Small intestine (tissue), 7 donors: ENCODE data around the gene SORBS1. TPM values are rescaled to one million over a fixed set of nuclear protein-coding genes. Genes with fewer than 3 reads are reported as not detected.
"Not testable (repeated sequence)": the region's sequence is repeated elsewhere in the genome, so short reads cannot be mapped to it uniquely, and the experiment has no call there.

Experiments used
- DNase-seq, 2 donors: peaks; one replicate each; pipeline versions ENCODE4 v3.0.0 to v3.0.0-alpha.2; 2013
- FAIRE-seq: peaks from 2 replicates; lab custom pipeline; 2012; peaks lifted over from hg19 to GRCh38; lab: Jason Lieb, UNC
- H3K27ac ChIP-seq, 3 donors: one replicate each; pipeline ENCODE4 v1.5.1; 2013; ENCODE audit warnings: low read length in 2 of 3, mild to moderate bottlenecking in 2 of 3, control low read depth in 1 of 3, inconsistent platforms in 1 of 3, low read depth in 1 of 3, moderate library complexity in 1 of 3
- H3K27me3 ChIP-seq, 3 donors: one replicate each; pipeline ENCODE4 v1.6.1; 2013; ENCODE audit warnings: low read length in 3 of 3, inconsistent platforms in 1 of 3; ENCODE audit not compliant: control insufficient read depth in 3 of 3, insufficient read depth in 3 of 3
- H3K36me3 ChIP-seq, 3 donors: one replicate each; pipeline ENCODE4 v1.6.1; 2013; ENCODE audit warnings: low read length in 3 of 3, inconsistent platforms in 1 of 3, low read depth in 1 of 3, mild to moderate bottlenecking in 1 of 3, moderate library complexity in 1 of 3; ENCODE audit not compliant: control insufficient read depth in 3 of 3, insufficient read depth in 2 of 3
- H3K4me1 ChIP-seq, 3 donors: one replicate each; pipeline ENCODE4 v1.6.1; 2013; ENCODE audit warnings: low read length in 2 of 3, inconsistent platforms in 1 of 3, low read depth in 1 of 3, mild to moderate bottlenecking in 1 of 3, moderate library complexity in 1 of 3; ENCODE audit not compliant: control insufficient read depth in 3 of 3, insufficient read depth in 2 of 3
- H3K4me3 ChIP-seq, 3 donors: one replicate each; pipeline ENCODE4 v1.5.1; 2013; ENCODE audit warnings: low read length in 3 of 3, control low read depth in 1 of 3, inconsistent platforms in 1 of 3, low read depth in 1 of 3, mild to moderate bottlenecking in 1 of 3, moderate library complexity in 1 of 3
- H3K9me3 ChIP-seq, 2 donors: one replicate each; pipeline ENCODE4 v1.6.1; 2013; ENCODE audit warnings: low read depth in 1 of 2, low read length in 1 of 2; ENCODE audit not compliant: control insufficient read depth in 2 of 2, insufficient read depth in 1 of 2
- WGBS, 3 donors: extraction: QIAGEN DNeasy Blood & Tissue Kit; methylation state at CpG; one replicate each; pipeline ENCODE4 v1.1.7; 2013; 5-methylcytosine and 5-hydroxymethylcytosine counted together
- polyA plus RNA-seq, 4 donors: library from polyadenylated mRNA; stranded (reverse) in 3 of 4; unstranded in 1 of 4; fragments of 200-250 nt in 3 of 4; fragments of 120-200 nt in 1 of 4; gene quantifications; one replicate each; pipeline versions ENCODE4 v1.2.1 to v1.2.3, GENCODE V29; 2013
- donor health status: healthy with polysubstance abuse.
- donor health status: control.
- donor health status: control.
- donor health status: Bipolar disorder and iron deficiency.
- donor health status: healthy.

SORBS1 gene
- polyA plus RNA-seq, 4 donors, result 4.9 to 35.5 (median 20.1) TPM

DNA sequence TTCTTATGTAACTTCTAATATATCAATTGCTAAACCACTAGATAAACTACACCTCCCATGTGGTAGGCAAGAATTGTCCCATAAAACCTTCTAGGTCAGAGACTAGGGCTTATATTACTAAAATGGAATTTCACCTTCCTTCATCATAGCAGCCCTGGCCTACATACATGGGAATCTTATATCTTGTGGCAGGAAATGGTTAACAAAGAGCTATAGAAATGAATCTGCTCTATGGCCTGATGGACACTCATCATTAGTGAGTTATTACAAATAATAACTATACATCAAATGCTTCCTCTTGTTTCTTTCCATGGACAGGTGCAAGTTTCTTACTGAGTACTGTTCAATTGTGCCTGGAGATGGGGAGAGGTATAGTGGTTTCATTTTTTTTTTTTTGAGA, 208.0 kb downstream of the SORBS1 start:
- Histone ChIP-seq H3K27me3 (no peaks in the 10 kb centered on the region), H3K27ac (no peak overlapping the region), H3K4me1 (no peaks in the 10 kb centered on the region), H3K9me3 (no peaks in the 10 kb centered on the region), H3K4me3 (no peak overlapping the region), H3K36me3 (peaks cover 0 to 39% (median 0%) of the 10 kb centered on the region in 3 donors)
- FAIRE-seq, result no peak
- no peak for DNase-seq

DNA sequence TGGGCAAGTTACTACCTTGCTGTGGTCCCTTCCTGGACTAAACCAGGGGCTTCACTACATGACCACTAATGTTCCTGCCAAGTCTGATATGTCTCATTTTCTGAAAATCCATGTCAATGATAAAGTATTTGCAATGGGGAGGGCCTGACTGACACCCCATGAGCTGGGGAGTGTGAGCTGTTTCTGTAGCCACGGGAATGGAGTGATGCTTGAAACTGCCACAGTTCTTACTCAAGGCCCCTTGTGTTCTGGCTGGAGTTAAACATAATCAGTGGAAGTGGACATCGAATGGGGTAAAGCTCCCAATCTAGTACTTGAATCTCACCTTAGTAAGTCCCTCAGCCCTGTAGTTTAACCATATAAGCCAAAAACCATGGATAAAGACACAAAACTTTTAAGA, 208.5 kb downstream of the SORBS1 start:
- Histone ChIP-seq H3K36me3 (peaks cover 0 to 36% (median 0%) of the 10 kb centered on the region in 3 donors), H3K27ac (peak overlapping the region in 1 of 3 donors; percentile 8), H3K4me1 (no peaks in the 10 kb centered on the region), H3K4me3 (no peak overlapping the region), H3K9me3 (no peaks in the 10 kb centered on the region), H3K27me3 (no peaks in the 10 kb centered on the region)
- FAIRE-seq (no peak), DNase-seq (no peak)
- 80 to 94% (median 88%) methylated on average over 2 of the region's 2 CpGs for WGBS, 3 donors

DNA sequence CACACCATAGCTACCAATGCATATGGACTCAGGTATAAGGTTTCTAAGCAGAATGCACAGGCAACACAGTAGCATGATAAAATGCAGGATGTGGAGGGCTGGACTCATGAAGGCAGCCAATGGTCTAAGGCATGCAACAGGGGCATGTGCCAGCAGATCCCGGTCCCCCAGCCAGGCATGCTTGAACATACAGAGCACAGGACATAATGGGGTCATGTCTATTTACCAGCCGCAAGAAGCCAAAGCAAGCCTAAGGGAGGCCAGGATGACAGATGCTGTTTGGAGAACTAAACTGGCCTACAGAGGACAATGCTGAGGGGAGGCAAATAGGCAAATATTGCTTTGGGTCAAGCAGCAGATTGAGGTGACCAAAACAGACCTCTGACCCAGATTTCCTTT, 210.3 kb downstream of the SORBS1 start:
- DNase-seq (no peak), FAIRE-seq (no peak)
- no peaks in the 10 kb centered on the region for H3K27me3 ChIP-seq
- H3K4me3 ChIP-seq, result no peak overlapping the region
- 60 to 87% (median 85%) methylated on average over 2 of the region's 2 CpGs for WGBS, 3 donors
- no peaks in the 10 kb centered on the region for H3K9me3 ChIP-seq
- peak overlapping the region in 1 of 3 donors; percentile 2 for H3K27ac ChIP-seq
- H3K4me1 ChIP-seq, result no peaks in the 10 kb centered on the region
- peaks cover 0 to 23% (median 0%) of the 10 kb centered on the region in 3 donors for H3K36me3 ChIP-seq

GRCh38 chr10:95350219-95350829, 210.8 kb downstream of the SORBS1 start:
- DNase-seq (no peak), FAIRE-seq (no peak)
- H3K36me3 ChIP-seq, result peaks cover 0 to 18% (median 0%) of the 10 kb centered on the region in 3 donors
- no peak overlapping the region for H3K4me3 ChIP-seq
- no peaks in the 10 kb centered on the region for H3K27me3 ChIP-seq
- peak overlapping the region in 1 of 3 donors; percentile 19 for H3K27ac ChIP-seq
- no peaks in the 10 kb centered on the region for H3K4me1 ChIP-seq
- no peaks in the 10 kb centered on the region for H3K9me3 ChIP-seq
- 59 to 78% (median 64%) methylated on average over 6 of the region's 6 CpGs for WGBS, 3 donors

GRCh38 chr10:95347402-95347766, 213.8 kb downstream of the SORBS1 start:
- not testable (repeated sequence) for H3K4me1 ChIP-seq, H3K4me3 ChIP-seq, FAIRE-seq, H3K27me3 ChIP-seq, H3K9me3 ChIP-seq, DNase-seq, H3K27ac ChIP-seq
- H3K36me3 ChIP-seq, result peaks cover 0 to 17% (median 0%) of the 10 kb centered on the region in 3 donors
- WGBS, 3 donors, result 92 to 95% (median 93%) methylated on average over 7 of the region's 7 CpGs

DNA sequence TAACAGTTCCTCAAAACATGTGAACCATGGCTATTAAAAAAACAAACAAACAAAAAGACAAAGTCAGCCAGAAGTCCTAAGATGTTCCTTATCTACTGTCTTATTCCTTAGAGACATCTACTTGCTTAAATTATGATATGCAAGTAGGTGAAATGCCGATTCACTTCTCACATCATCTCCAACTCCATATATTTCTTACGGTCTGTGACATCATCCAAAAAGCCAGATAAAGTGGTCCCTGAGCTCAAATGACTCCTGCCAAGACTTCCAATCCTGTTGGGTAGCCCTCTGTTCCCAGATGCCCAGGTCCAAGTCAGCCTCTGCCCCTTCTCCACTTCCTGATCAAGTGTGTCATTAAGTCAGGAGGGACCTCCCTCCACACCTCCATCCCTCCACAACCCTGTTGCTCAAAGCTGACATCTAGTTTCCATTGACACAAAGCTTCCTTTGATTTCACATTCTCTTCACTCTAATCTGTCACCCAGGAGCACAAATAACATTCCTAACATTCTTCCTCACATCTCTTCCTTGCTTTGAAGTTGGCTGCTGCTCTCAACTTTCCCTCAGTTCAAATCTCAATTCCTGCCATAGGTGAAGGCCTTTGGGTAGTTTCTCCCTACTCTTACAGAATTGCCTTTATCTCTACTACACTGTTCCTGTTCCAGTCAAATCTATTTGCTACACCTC, 214.3 kb downstream of the SORBS1 start:
- Histone ChIP-seq H3K4me1 (no peaks in the 10 kb centered on the region), H3K9me3 (no peaks in the 10 kb centered on the region), H3K36me3 (peaks cover 0 to 17% (median 0%) of the 10 kb centered on the region in 3 donors), H3K27me3 (no peaks in the 10 kb centered on the region), H3K27ac (no peak overlapping the region), H3K4me3 (no peak overlapping the region)
- no peak for FAIRE-seq
- no peak for DNase-seq
- WGBS, 3 donors, result 83 to 93% (median 88%) methylated on average over 2 of the region's 2 CpGs

GRCh38 chr10:95343573-95343972, 217.6 kb downstream of the SORBS1 start:
- WGBS, 3 donors, result 89 to 93% (median 92%) methylated on average over 6 of the region's 6 CpGs
- Histone ChIP-seq H3K27me3 (no peaks in the 10 kb centered on the region), H3K4me1 (no peaks in the 10 kb centered on the region), H3K27ac (no peak overlapping the region), H3K9me3 (no peaks in the 10 kb centered on the region), H3K4me3 (no peak overlapping the region), H3K36me3 (peaks cover 0 to 13% (median 0%) of the 10 kb centered on the region in 3 donors)
- DNase-seq (no peak), FAIRE-seq (no peak)

- Histone ChIP-seq H3K4me1 (no peaks in the 10 kb centered on the region), H3K9me3 (no peaks in the 10 kb centered on the region), H3K27me3 (no peaks in the 10 kb centered on the region), H3K4me3 (no peak overlapping the region), H3K36me3 (peaks cover 0 to 25% (median 0%) of the 10 kb centered on the region in 3 donors), H3K27ac (no peak overlapping the region)
- peak in 1 of 2 donors; percentile 37 for DNase-seq
- 60 to 80% (median 70%) methylated on average over 3 of the region's 3 CpGs for WGBS, 3 donors
- FAIRE-seq, result no peak
Measured at GRCh38 chr10:95341716-95342130, 219.4 kb downstream of the SORBS1 start.
